SK-N-SH treated with all-trans-retinoic acid at 6 μM for 48 hours (cell line): ENCODE measurements around the gene LGI2.
"Not testable (repeated sequence)": the region's sequence is repeated elsewhere in the genome, so short reads cannot be mapped to it uniquely, and the experiment has no call there.

ENCODE experiments used
- CREB5 ChIP-seq: fragments of 250-450 bp; sonication (Bioruptor Pico); IDR thresholded peaks from 2 replicates; pipeline ENCODE4 v1.5.1; 2020; ENCODE audit warnings: low read depth, mild to moderate bottlenecking, moderate library complexity
- CSRNP3 ChIP-seq: fragments of 250-450 bp; sonication (Bioruptor Pico); IDR thresholded peaks from 2 replicates; pipeline ENCODE4 v1.5.1; 2021; ENCODE audit warnings: mild to moderate bottlenecking, moderate library complexity
- GLIS3 ChIP-seq: fragments of 250-450 bp; sonication (Bioruptor Pico); IDR thresholded peaks from 2 replicates; pipeline ENCODE4 v1.5.0; 2020; ENCODE audit warnings: mild to moderate bottlenecking, moderate library complexity
- SNAI2 ChIP-seq: fragments of 250-450 bp; sonication (Bioruptor Pico); IDR thresholded peaks from 2 replicates; pipeline ENCODE4 v1.5.0; 2020; ENCODE audit warnings: mild to moderate bottlenecking, moderate library complexity
- TCF4 ChIP-seq: fragments of 250-450 bp; sonication (Bioruptor Pico); IDR thresholded peaks from 2 replicates; pipeline ENCODE4 v1.8.0; 2021; ENCODE audit warnings: mild to moderate bottlenecking, moderate library complexity, borderline replicate concordance
- ZFP3 ChIP-seq: fragments of 250-450 bp; sonication (Bioruptor Pico); IDR thresholded peaks from 2 replicates; pipeline ENCODE4 v1.5.0; 2020; ENCODE audit warnings: mild to moderate bottlenecking, moderate library complexity
- ZFP30 ChIP-seq: fragments of 450-650 bp; formaldehyde crosslinking; IDR thresholded peaks from 2 replicates; pipeline ENCODE4 v1.5.0; 2022; ENCODE audit warnings: mild to moderate bottlenecking, moderate library complexity
- ZNF565 ChIP-seq: fragments of 450-650 bp; formaldehyde crosslinking; conservative IDR thresholded peaks from 2 replicates; pipeline ENCODE4 v1.5.0; 2020; ENCODE audit warnings: low read depth, mild to moderate bottlenecking, moderate library complexity

GRCh38 chr4:25052037-25052436, 21.3 kb upstream of the LGI2 start:
- TF ChIP-seq ZNF565 (CRISPR knock-in tag); CSRNP3 (CRISPR knock-in tag); CREB5 (CRISPR knock-in tag); TCF4 (CRISPR knock-in tag); ZFP30 (CRISPR knock-in tag); SNAI2 (CRISPR knock-in tag); ZFP3 (CRISPR knock-in tag); GLIS3: not testable (repeated sequence)
